GM19452 (cell line): ENCODE measurements around the gene SMAD3.

ENCODE experiments used
- ATAC-seq: cut with Tn5 transposase; IDR thresholded peaks from one replicate; pipeline ENCODE4 v1.9.1; 2021; ENCODE audit not compliant: unreplicated experiment

SMAD3 gene

DNA sequence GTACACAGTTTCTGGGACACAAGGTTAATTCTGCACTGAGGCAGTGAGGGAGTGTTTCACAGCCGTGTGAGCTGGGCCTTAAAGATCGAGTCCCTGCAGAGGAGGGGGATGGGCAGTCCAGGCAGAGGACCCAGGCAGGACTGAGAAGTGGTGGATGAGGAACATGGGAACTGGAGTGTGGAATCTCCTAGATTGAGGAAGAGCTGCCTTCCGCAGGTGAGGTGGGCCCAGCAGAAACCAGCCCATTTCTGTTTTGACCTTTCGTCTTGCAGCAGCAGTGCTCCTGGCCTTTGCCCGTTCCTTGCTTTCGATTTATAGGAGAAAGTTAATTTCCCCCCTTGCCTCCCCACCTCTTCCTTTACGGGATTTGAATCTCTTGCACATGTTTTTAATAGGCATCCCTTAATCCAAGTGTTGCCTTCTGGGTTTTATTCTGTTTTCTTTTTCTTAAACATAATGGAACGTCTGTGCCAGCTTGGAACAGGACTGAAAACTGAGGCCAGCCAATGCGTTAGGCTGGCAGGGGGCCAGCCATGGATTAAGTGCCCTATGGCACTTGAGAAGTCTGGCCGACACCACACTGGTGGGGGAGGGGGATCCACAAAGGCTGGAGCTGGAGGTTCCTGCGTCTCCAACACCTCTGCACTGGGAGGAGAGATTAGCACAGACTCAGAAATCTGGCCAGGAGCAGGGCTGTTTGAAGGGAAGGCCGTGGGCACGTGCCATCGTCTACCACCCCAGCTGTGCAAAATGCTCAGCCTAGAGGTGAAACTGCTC, 111.0 kb downstream of the SMAD3 start:
- no peak for ATAC-seq

DNA sequence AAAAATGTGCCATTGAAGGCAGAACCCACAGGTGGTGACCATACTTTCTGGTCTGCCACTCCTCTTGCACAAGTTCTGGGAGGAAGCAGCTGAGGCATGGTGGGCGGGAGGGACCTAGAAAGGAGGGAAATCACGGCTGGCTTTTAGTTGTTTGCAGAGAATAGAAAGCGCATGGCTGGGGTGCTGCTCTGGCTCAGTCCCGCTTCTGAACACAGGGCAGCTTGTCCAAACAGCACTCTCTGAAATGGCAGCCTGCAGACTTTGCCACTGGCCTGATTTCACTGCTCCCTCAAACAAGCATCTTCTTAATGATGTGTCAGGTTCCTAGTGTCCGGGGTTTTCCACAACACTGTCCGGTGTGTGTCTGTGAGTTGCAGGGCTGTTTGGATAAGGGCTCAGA, 112.3 kb downstream of the SMAD3 start:
- ATAC-seq: no peak

DNA sequence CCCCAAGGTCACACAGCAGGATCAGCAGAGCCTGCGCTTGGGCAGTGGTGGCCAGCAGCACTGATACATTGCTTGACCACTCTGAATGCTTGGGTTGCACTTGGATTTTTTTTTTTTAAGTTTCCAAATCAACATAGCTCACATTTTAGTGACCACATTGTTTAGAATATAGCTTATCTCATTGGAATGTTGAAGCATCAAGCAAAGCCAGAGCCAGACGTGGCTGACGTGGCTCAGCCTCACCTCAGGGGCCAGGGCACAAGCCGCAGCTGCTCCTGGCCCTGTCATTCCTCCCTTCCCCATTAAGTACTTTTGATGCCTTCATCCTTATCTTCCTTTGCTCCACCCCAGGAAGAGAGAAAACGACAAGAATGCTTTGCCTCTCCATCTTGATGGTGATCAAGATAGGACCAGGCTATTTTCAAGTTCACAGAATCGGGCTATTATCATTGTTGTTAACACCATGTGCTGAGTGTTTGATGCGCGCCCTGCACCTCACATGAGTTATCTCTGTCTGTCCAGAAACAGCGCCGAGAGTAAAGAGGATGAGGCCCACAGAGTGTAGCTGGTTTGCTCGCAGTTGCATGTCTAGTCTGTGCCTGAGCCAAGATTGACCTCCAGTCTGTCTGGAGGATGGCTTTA, 113.3 kb downstream of the SMAD3 start:
- ATAC-seq: no peak

DNA sequence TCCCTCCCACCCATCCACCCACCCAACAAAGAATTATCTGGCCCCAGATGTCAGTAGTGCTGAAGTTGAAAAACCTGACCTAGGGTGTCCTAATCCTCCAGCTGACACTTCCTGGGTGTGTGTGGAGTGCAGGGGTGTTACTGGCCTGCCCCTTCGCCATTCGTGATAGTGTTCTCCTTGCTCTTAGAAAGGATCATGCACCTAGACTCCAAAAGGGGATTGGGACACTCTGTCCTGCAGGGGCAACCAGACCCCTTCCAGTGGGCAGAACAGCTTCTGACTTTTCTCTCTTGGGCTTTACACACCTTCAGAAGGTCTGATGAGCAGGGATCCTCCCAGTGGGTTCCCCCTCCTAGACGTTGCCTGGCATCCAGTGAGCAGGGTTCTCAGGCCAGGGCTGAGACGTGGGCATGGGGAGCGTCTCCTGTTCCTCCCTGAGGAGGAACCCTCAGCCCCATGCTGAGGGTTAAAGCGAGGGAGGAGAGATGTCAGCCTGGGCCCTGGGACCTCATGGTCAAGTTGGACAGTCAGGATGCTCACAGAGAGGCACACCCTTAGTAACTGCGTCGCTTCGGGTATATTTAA, 114.1 kb downstream of the SMAD3 start:
- no peak for ATAC-seq

DNA sequence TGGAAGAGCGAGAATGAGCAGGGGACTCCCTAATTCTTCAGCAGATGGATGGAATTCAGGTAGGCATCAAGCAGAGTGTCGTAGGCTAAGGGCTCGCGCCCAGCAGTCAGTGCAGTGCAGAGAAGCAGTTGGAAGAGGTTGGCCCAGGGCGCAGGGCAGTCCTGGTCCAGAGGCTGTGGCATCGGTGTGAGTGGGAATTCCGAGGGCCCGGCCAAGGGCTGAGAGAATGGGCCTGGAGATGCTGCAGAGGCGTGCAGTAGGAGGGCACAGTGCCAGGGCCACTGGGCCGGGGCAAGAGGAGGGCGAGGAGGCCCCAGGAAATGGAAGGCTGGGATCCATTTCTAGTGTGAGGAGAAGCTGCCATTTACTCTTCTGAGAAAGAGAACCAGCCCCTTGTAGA, 114.6 kb downstream of the SMAD3 start:
- ATAC-seq: no peak

DNA sequence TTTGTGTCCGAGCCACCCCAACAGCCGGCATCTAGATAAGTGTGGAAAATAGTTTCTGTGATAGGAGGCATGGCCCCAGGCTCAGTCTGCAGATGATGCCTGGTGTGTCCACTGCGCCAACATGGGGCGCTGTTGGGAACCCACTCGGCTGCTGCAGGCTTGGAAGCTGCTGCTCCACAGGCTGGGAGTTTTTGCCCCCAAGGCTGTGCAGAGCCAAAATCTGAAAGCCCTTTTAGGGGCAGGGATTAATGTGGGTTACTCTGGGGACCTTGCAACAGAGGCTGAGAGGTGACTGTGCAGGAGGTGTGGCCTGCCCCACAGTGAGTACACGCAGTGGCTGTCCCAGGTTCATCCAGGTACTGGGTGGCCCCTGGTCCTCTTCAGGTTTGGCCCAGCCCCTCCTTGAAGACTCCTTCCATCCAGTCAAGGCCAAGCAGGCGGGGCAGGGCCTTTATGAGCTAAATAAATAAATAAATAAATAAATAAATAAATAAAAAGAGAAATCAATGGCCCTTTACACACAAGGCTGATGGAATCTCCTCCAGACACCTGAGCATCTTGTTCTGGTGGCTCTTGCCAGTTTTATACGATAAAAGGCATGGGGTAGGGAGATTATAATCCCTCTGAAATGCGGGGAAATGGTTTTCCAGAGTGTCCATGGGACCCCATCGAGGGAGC, 115.3 kb downstream of the SMAD3 start:
- no peak for ATAC-seq

DNA sequence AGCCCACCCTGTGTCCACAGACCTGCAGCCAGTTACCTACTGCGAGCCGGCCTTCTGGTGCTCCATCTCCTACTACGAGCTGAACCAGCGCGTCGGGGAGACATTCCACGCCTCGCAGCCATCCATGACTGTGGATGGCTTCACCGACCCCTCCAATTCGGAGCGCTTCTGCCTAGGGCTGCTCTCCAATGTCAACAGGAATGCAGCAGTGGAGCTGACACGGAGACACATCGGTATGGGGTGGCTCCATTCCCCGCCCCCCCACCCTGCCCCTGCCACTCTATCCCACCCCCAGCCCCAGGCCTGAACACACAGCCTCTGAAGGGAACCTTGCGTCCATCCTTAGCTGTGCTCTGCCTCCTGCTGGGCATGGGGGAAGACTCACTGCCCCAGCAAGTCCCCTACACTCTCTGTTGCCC, 115.8 kb downstream of the SMAD3 start:
- ATAC-seq: no peak

DNA sequence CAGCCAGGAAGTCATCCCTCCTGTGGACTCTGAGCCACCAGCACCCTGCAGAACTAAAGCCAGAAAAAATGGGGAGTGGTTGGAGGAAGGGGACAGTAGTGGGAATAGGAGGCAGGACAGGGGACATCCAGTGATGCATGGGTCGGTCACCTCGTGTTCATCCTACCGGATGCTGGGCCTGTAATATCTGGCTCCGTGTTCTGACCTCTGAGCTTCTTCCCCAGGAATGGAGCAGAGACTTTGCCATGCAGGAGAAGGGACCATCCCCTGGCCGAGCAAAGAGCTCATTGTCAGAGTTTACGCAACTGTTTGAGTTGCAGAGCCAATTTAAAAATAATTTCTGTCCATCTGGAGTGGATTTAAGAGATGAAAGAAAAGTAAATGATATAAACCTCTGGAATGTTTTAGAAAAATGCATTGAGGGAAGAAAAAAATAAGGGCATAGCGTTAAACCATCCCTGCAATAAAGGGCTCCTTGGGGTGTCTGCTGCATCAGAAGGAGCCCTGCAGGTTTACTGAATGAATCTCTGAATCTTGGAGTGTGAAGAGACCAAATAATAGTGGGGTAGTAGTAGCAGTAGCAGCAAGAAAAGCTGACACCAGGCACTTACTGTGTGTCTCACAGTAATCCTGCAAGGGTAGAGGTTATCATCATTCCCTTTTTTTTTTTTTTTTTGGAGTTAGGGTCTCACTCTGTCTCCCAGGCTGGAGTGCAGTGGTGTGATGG, 118.2 kb downstream of the SMAD3 start:
- no peak for ATAC-seq

DNA sequence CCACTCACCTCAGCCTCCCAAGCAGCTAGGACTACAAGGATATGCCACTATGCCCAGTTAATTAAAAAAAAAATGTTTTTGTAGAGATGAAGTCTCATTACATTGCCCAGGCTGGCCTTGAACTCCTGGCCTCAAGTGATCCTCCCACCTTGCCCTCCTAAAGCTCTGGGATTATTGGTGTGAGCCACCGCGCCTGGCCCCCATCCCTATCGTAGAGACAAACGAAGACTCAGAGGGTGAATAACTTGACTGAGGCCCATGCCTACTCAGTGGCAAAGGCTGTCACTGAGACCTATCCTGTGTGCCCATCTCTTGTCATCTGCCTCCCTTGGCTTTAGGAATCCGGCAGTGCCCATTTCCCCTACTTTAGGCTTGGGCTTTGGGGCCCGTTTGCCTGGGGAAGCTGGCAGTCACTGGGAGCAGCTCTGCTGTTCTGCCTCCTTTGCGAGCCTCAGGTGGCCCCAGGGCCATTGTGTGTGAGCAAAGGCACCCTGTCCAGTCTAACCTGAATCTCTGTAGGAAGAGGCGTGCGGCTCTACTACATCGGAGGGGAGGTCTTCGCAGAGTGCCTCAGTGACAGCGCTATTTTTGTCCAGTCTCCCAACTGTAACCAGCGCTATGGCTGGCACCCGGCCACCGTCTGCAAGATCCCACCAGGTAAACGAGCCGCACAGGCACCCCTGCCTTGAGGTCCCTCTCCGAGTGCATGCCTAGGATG, 119.0 kb downstream of the SMAD3 start:
- ATAC-seq: no peak

DNA sequence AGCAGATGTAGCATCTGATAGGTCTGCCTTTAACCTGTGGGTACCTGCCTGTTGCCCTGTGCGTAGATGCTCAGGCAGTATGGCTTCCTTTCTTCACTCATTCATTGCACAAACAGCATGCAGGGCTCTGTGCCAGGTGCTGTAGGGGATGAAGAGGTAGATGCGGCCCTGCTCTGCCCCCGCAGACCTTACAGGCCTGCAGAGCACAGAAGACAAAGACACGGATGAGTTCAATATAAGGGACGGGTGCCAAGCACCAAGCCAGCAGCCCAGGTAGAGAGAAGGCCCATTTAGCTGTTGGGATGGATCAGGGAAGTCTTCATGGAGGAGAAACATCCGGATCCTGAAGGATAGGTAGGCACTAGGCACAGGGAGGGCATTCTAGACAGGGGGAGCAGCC, 119.6 kb downstream of the SMAD3 start:
- no peak for ATAC-seq

DNA sequence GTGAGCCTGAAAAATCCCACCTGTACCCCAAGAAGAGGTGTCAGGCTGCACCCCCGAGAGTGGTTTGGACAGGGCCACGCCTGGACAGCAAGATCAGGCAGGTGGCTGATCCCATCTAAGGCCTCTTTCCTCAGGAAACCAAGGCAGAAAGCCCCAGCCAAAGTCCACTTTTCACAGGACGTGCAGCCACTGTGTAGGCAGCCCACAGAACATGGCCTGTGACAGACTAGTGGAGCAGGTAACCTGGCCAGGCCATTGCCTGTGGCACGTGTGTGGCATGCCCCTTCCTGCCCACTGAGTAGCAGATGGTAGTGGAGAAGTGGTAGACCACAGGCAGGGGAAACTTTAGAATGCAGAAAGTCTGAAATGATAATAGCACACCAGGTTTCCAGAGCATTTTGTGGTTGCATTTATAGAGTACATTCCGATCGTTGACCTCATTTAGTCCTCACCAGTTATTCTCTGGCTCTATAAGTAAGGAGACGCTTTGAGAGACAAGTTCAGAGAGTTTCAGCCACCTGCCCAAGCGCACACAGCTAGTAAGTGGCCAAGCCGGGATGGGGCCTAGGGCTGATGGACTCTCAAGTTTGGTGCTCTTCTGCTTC, 120.3 kb downstream of the SMAD3 start:
- no peak for ATAC-seq

DNA sequence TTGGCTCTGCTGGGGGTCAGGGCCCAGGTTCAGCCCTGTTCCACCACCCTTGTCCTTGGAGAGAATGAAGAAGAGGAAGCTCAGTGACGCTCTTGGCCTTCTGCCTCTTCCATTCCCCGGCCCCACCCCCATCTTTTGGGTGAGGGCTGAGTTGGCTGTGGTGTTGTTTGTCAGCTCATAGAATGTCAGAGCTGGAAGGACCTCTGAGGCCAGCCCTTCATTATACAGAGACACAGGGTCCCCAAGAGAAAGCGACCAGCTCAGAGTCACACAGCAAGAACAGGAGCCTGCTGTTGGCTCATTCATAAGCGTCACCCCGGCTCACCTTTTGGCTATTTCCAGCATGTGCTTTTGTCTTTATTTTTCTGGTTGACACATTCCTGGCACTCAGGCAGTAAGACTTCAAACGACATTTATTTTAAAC, 120.8 kb downstream of the SMAD3 start:
- ATAC-seq: no peak

DNA sequence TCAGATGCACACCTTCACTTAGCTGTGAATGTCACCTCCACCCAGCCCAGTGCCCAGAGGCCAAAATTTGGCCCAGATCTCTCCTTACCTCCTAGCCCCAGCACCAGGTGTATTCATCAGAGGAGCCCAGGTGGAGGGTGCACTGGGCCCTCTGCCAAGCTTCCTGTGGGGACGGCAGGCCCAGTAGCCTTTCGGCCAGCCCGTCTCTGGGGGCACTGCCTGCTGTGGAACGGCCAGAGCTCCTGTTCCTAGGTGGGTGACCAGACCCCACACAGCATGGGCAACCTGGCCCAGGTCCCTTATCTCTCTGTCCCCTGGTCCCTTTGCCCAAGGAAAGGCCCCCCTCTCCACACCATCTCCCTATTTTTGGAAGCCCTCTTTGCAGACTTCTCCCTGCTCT, 121.3 kb downstream of the SMAD3 start:
- ATAC-seq: no peak

DNA sequence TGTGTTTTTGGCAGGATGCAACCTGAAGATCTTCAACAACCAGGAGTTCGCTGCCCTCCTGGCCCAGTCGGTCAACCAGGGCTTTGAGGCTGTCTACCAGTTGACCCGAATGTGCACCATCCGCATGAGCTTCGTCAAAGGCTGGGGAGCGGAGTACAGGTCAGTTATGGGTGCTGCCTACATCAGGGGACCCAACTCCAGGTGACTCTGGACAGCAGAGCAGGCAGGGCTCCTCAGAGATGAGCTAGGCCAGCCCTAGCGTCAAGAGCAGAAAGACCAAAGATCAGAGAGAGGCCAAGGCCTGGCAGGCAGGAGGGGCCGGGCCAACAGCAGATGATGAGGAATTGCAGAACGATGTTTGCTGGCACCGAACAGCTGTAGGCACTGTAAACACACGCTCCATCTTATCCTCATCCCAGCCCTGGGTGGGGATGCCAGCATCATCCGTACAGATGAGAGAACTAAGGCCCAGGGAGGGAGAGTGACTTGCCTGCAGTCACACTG, 122.0 kb downstream of the SMAD3 start:
- ATAC-seq: no peak

DNA sequence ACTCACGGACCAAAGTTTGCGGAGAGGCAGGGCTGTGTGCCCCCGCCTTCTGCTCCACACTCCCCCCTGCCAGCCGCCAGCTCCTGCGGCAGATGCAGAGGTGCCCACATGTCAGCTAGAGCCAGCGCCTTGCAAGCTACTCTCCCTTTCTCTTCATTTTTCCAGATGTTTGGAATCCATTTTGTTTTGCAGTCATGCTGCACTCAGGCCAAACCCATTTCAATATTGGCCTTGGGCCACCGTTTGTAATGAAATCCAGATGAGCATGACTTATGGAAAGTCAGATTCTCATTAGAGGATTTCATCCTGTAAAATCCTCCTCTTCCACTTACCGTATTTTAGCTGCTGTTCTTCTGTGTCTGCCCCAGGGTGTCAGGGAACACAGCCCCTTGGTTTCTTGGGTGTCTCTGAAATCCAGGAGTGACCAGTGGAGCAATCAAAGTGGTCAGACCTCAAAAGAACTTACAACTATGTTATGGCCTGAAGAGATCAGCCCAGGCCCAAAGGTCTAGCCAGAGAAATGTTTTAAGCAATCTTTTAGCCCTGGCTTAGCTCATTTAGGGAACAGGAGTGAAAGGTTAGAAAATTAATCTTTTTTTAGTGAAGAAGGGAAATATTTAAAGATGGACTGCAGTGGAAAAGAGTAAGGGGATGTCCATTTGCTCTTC, 123.3 kb downstream of the SMAD3 start:
- no peak for ATAC-seq

DNA sequence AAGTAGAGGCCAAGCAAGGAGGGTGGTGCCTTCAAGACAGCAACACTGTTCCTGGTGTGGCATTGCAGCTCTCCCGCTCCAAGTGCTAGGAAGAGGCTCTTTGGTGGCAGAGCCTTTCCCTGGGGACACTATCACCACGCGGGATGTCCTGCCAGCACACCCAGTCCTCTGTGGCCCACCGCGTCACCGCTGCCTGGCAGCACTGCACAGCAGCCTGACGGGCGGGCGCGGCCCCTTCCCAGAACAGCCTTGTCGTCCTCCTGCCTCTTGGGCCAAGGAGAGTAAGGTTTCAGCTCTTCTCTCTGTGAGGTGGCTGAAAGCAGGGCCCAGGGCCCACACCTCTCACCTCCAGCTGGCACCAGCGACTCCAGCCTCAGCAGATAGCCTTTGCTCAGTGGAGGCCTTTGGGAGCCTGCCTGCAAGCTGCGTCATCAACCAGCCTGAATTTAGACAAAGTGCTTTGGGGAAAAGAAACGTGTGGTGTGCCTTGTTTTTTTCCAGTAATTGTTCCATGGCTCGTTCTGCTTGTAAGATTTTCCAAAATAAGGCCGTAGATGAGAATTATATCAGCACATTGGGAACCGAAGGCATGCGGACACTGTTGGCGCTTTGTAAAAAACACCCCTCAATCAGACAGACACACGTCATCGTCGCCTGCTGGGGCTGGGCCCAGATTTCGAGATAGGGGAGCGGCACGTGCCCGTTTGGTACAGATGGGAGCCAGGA, 124.1 kb downstream of the SMAD3 start:
- no peak for ATAC-seq

DNA sequence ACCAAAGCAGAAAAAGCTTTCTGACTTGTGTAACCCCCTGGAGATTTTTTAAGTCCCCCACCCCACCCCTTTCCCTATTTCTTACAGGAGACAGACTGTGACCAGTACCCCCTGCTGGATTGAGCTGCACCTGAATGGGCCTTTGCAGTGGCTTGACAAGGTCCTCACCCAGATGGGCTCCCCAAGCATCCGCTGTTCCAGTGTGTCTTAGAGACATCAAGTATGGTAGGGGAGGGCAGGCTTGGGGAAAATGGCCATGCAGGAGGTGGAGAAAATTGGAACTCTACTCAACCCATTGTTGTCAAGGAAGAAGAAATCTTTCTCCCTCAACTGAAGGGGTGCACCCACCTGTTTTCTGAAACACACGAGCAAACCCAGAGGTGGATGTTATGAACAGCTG, 124.9 kb downstream of the SMAD3 start:
- ATAC-seq: no peak

DNA sequence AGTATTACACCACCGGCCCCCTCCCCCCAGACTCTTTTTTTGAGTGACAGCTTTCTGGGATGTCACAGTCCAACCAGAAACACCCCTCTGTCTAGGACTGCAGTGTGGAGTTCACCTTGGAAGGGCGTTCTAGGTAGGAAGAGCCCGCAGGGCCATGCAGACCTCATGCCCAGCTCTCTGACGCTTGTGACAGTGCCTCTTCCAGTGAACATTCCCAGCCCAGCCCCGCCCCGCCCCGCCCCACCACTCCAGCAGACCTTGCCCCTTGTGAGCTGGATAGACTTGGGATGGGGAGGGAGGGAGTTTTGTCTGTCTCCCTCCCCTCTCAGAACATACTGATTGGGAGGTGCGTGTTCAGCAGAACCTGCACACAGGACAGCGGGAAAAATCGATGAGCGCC, 125.4 kb downstream of the SMAD3 start:
- ATAC-seq: no peak
